Subcutaneous adipose tissue (tissue), 4 donors: ENCODE measurements around the gene CDC25C. TPM values are rescaled to one million over a fixed set of nuclear protein-coding genes. Genes with fewer than 3 reads are reported as not detected.

ENCODE experiments used
- total RNA-seq, 4 donors: library from RNA; depleted of rRNA; stranded (reverse); fragments of >200 nt; gene quantifications; one replicate each; pipeline ENCODE4 v1.1.0, GENCODE V29; 2016
- TF ChIP-seq, protein P1 (sequence below): fragments of 450-650 bp; IDR thresholded peaks from one replicate; pipeline ENCODE4 v1.5.1; 2016; ENCODE audit warnings: low read depth, mild to moderate bottlenecking, control low read depth, antibody characterized with exemption, moderate library complexity

CDC25C gene
- total RNA-seq, 4 donors from 2014 or later = 0.85 to 0.88 TPM; not detected in 2

DNA sequence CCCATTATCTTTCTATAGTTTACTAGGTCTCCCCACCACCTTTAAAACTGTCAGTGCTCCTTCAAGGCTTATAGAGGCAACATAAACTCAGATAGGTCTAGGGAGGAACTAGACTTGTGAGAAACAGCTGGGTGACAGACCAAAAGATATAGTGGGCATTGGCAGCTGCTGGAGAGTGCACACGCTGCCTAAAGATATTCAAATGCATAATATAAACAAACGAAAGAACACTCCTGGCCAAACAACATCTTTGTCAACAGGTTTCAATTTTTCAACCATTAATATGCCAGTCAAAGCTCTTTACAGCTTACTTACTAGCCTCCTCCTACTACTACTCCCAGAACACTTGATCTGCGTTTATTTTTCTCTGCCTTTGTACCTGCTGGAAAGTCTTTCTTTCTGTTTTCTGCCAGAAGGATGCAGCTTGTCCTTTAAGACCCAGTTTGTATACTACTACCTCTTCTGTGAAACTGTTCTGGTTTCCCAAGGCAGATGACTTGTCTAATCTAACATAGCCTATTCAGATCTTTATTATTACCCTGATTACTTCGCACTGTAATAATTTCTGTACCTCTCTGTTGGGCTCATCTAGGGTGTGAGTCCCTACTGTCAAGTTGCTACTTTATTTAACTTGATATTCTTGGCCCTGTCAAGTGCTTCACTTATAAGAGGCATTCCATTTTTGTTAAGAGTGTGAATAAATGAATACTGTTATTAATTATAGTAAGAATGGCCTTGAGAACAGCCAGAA, 35.2 kb upstream of the CDC25C start:
- TF ChIP-seq, protein P1, sequence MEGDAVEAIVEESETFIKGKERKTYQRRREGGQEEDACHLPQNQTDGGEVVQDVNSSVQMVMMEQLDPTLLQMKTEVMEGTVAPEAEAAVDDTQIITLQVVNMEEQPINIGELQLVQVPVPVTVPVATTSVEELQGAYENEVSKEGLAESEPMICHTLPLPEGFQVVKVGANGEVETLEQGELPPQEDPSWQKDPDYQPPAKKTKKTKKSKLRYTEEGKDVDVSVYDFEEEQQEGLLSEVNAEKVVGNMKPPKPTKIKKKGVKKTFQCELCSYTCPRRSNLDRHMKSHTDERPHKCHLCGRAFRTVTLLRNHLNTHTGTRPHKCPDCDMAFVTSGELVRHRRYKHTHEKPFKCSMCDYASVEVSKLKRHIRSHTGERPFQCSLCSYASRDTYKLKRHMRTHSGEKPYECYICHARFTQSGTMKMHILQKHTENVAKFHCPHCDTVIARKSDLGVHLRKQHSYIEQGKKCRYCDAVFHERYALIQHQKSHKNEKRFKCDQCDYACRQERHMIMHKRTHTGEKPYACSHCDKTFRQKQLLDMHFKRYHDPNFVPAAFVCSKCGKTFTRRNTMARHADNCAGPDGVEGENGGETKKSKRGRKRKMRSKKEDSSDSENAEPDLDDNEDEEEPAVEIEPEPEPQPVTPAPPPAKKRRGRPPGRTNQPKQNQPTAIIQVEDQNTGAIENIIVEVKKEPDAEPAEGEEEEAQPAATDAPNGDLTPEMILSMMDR = no peak

DNA sequence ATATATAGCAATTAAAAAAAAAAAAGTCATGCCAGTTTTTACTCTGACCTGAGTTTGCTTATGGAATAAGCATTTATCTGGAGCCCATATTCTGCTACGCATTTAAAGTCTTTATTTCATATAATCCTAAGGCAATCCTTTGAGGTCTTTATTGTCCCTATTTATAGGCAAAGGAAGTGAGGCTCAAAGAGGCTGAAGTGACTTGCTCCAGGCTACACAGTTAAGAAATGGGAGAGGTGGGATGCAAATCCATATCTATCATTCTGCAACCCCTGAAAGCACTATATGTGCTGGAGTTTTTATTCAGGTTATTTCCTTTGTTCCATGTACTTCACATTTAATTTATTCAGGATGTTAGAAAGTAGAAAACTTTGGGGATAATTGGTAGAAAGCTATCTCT, 33.0 kb upstream of the CDC25C start:
- TF ChIP-seq, protein P1 = no peak

DNA sequence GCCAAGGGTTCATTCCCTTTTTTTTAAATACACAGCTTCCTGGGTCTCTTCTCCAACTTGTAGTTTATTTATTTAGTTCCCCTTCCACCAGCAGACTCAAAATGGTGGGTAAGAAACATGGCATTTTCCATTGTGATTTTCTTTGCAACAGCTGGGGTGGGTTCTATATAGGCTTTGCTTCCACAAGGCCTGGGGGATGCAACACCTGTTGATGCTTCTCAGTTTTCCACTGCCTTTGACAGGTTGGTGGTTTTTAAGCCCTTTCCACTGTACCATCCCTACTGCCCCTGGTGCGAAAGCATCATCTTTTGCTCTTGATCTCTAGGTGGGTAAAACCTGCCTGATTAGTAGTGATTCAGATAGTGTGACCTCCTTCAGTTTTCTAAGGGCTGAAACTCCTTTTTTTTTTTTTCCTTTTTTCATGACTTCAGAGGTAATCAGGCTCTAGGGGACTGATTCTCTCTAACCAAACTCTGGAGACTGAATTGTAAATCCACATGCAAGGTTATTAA, 29.4 kb upstream of the CDC25C start:
- TF ChIP-seq, protein P1 = no peak

DNA sequence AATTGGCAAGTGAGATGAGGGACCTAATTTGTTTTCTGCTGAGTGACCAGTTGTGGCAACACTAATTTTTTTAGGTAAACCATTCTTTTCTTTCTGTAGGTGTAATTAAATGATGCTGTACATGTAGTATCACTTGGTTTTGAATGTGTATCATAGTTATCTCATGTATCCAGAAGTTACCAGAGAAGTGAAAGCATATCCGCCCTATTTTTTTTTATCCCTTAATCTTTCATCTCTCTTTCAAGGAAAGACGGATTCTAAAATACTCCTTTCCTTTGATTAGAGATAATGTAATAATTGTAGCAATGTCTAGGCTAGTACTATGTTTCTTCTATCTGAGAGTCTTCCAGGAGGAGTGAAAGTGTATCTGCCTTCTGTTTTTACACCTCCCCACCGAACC, 28.0 kb upstream of the CDC25C start:
- TF ChIP-seq, protein P1 = no peak

DNA sequence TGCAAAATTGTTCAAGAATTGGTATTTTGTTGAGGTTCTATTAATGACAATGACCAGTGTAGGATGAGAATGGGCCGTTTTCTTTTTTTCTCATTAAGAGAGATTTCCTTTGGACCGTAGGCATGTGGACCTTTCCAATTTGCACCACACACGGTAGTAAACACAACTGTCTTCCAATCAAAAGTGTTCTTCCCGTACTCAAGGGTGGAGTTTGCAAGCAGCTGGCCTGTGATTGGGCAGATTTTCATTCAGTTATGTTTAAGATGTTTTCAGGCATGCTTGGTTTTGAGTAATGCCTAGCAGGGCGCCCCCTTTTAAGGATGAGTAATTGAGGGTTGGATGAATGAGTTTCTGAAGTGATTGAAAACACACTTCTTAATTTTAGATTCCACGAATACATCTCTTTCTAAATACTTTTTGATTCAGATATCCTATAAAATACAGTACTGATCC, 23.3 kb upstream of the CDC25C start:
- TF ChIP-seq, protein P1 = no peak

DNA sequence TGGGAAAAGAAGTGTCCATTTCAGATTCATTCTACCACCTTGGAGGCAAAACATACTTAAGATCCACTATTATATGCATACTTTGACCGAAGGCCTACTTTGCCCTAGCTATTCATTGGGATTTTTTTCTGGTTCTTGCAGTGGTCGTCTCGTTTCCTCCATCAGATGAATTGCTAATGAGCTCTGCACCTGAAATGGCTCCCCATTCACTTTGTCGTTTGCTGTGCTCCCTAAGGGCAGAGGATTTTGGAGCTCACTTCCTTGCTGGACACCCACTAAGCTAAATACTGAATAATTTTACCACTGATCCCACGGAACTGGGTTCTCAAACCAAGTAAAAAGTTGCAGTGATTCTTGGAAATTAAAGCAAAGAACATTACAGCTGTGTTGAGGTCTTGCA, 22.8 kb upstream of the CDC25C start:
- TF ChIP-seq, protein P1 = no peak

DNA sequence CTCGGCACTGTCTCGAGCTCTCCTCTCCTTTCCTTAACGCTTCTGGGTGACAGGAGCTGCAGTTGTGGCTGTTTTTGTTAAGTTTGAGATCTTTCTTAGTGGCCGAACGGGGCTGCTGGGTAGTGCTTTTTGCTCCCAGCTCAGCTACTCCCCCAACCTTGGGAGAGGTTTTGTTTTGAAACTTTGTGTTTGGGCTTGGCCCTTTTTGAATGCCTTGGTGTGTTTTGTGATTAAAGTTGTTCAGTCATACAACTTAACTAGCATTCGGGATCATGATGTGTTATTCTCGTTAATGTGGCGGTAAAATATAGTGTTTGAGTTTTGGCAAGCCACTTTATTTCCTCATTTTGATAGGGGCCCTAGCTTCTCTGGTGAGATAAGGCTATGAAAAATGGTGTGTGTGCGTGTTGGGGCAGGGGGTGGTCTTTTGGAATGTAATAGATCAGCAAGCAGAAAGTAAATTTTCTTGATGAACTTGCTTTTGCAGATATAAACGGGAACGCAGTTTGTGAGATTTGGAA, 22.0 kb upstream of the CDC25C start:
- TF ChIP-seq, protein P1 = no peak
